ENCODE data around the gene TBX4.

DNA sequence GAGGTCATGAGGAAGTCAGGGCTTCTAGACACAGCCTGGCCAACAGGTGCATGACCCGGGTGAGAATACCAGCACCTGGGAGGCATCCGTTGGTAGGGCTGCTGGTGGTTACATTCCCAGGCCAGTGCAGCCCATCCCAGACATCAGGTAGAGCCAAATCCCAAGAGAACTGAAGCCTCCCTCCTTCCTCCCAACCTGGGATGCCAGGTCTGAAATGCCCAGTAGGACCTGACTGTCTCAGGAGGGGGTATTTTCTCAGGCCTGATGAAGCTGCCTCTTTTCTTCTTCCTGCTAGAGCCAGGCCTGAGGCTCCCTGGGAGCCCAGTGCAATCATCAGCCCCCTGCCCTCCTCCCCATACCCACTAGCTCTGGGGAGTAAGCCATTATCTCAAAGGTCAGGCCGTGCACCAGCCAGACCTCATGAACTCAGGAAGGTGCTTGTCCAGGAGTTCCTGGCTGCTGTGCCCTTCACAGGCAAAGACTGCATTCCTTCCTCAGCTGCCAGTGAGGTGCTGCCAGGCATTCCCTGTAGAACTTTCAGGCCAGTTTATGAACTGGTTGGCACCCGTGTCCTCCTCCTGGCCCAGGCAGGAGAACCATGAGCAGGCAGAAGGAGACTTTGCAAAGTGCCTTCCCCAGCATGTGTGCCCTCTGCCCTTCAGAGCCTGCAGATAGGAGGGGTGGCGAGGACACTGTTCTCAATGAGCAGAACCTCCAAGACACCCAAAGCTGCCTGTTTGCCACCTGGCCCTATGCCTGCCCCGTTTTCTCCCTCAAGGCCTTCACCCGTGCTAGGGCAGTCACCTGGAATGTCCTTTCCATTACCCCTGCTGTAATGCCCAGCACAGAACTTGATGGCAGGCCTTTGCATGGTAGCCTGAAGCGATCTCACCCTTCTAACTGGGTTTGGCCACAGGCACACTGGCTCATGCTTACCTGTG, 45.0 kb upstream of the TBX4 start:
- TF ChIP-seq, protein P1, sequence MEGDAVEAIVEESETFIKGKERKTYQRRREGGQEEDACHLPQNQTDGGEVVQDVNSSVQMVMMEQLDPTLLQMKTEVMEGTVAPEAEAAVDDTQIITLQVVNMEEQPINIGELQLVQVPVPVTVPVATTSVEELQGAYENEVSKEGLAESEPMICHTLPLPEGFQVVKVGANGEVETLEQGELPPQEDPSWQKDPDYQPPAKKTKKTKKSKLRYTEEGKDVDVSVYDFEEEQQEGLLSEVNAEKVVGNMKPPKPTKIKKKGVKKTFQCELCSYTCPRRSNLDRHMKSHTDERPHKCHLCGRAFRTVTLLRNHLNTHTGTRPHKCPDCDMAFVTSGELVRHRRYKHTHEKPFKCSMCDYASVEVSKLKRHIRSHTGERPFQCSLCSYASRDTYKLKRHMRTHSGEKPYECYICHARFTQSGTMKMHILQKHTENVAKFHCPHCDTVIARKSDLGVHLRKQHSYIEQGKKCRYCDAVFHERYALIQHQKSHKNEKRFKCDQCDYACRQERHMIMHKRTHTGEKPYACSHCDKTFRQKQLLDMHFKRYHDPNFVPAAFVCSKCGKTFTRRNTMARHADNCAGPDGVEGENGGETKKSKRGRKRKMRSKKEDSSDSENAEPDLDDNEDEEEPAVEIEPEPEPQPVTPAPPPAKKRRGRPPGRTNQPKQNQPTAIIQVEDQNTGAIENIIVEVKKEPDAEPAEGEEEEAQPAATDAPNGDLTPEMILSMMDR (IDR thresholded peaks at IDR 0.05): no peak
- TF ChIP-seq POLR2A (IDR thresholded peaks at IDR 0.05): no peak
